H1 (cell line): ENCODE results near the gene PCYT2. TPM values are rescaled to one million over a fixed set of nuclear protein-coding genes. Genes with fewer than 3 reads are reported as not detected.
A peak's percentile ranks its signal among the peaks of the same experiment; 100 is the strongest.

ENCODE experiments used
- CTCF ChIA-PET: fragments of 300-600 bp; sonication (Branson Sonifier 250); formaldehyde crosslinking; loops from one replicate; lab custom pipeline; 2021; ENCODE audit not compliant: partially characterized antibody; lab: Charles Lee
- POLR2A ChIA-PET: fragments of 300-600 bp; sonication (Branson Sonifier 250); formaldehyde crosslinking; loops from one replicate; lab custom pipeline; 2021; ENCODE audit warnings: inconsistent platforms; ENCODE audit not compliant: partially characterized antibody; lab: Charles Lee
- DNase-seq, 2 experiments: peaks; one replicate each; pipeline versions ENCODE4 v3.0.0 to v3.0.0-alpha.2; 2010 to 2022; ENCODE audit warnings: low spot score in 2 of 2, low read depth in 1 of 2, mixed read lengths in 1 of 2
- FAIRE-seq: peaks from 2 replicates; lab custom pipeline; 2011; peaks lifted over from hg19 to GRCh38; lab: Jason Lieb, UNC
- H2AFZ ChIP-seq: 2 replicates; pipeline ENCODE4 v1.8.1; 2012; ENCODE audit warnings: low read length, inconsistent platforms
- H2AK5ac ChIP-seq: 2 replicates; pipeline ENCODE4 v1.6.1; 2013; ENCODE audit warnings: low read depth, low read length
- H2BK120ac ChIP-seq: replicated peaks from 2 replicates; pipeline ENCODE3; 2013; ENCODE audit warnings: low read depth, low read length, inconsistent platforms
- H2BK12ac ChIP-seq: 2 replicates; pipeline ENCODE4 v1.6.1; 2013; ENCODE audit warnings: low read depth, low read length
- H2BK15ac ChIP-seq: 2 replicates; pipeline ENCODE4 v1.6.1; 2013; ENCODE audit warnings: low read length
- H2BK20ac ChIP-seq: 2 replicates; pipeline ENCODE4 v1.6.1; 2013; ENCODE audit warnings: low read length
- H2BK5ac ChIP-seq: 2 replicates; pipeline ENCODE4 v1.6.1; 2013; ENCODE audit warnings: low read depth, low read length
- H3K14ac ChIP-seq: 2 replicates; pipeline ENCODE4 v1.6.1; 2013; ENCODE audit warnings: inconsistent platforms; ENCODE audit not compliant: insufficient read length
- H3K18ac ChIP-seq: 2 replicates; pipeline ENCODE4 v1.6.1; 2013; ENCODE audit warnings: low read length; ENCODE audit errors: extremely low read depth
- H3K23ac ChIP-seq: 2 replicates; pipeline ENCODE4 v1.6.1; 2013; ENCODE audit warnings: inconsistent platforms; ENCODE audit not compliant: insufficient read length
- H3K23me2 ChIP-seq: 2 replicates; pipeline ENCODE4 v1.6.1; 2013; ENCODE audit warnings: low read depth, low read length
- H3K27ac ChIP-seq: 2 replicates; pipeline ENCODE4 v1.6.1; 2011; ENCODE audit warnings: low read depth, low read length, inconsistent platforms
- H3K27me3 ChIP-seq, 4 experiments: replicated peaks in 1 of 4; 1 replicate in 1 of 4; 2 replicates in 3 of 4; pipeline versions ENCODE4 v1.6.1 to v1.8.1; 2011 to 2013; ENCODE audit warnings: low read length in 3 of 4, mild to moderate bottlenecking in 3 of 4, inconsistent platforms in 2 of 4, mixed read lengths in 2 of 4, moderate library complexity in 1 of 4; ENCODE audit not compliant: control insufficient read depth in 3 of 4, insufficient read depth in 3 of 4; ENCODE audit errors: extremely low read depth in 1 of 4
- H3K36me3 ChIP-seq, 4 experiments: 2 replicates each; pipeline versions ENCODE4 v1.6.1 to v1.8.1; 2011 to 2013; ENCODE audit warnings: mild to moderate bottlenecking in 4 of 4, low read length in 3 of 4, moderate library complexity in 2 of 4, control low read depth in 1 of 4, inconsistent platforms in 1 of 4; ENCODE audit not compliant: insufficient read depth in 4 of 4, control insufficient read depth in 2 of 4
- H3K4ac ChIP-seq: replicated peaks from 2 replicates; pipeline ENCODE3; 2013; ENCODE audit warnings: low read length, low read depth, mixed read lengths, inconsistent platforms; ENCODE audit not compliant: insufficient read length
- H3K4me1 ChIP-seq, 4 experiments: replicated peaks in 1 of 4; 1 replicate in 1 of 4; 2 replicates in 3 of 4; pipeline versions ENCODE4 v1.6.1 to v1.8.1; 2011 to 2013; ENCODE audit warnings: low read length in 3 of 4, inconsistent platforms in 2 of 4, mixed read lengths in 1 of 4; ENCODE audit not compliant: insufficient read depth in 4 of 4, control insufficient read depth in 3 of 4
- H3K4me2 ChIP-seq, 2 experiments: 2 replicates each; pipeline versions ENCODE4 v1.6.1 to v1.8.1; 2011 to 2013; ENCODE audit warnings: low read depth in 2 of 2, low read length in 2 of 2, control low read depth in 1 of 2, inconsistent platforms in 1 of 2, mild to moderate bottlenecking in 1 of 2; ENCODE audit not compliant: insufficient read depth in 1 of 2
- H3K4me3 ChIP-seq, 4 experiments: fragments of 200-600, 300-600 bp in 1 of 4; sonication (generic), shearing (Covaris generic), sonication (Bioruptor Twin) in 1 of 4; 2 replicates each; pipeline versions ENCODE4 v1.5.1 to v1.8.1; 2011 to 2016; ENCODE audit warnings: low read length in 4 of 4, low read depth in 3 of 4, control low read depth in 2 of 4, inconsistent platforms in 2 of 4, mild to moderate bottlenecking in 2 of 4, mixed read lengths in 1 of 4, moderate library complexity in 1 of 4; ENCODE audit not compliant: insufficient read depth in 2 of 4; ENCODE audit errors: extremely low read depth in 1 of 4
- H3K56ac ChIP-seq: replicated peaks from 2 replicates; pipeline ENCODE3; 2013; ENCODE audit warnings: low read depth, mild to moderate bottlenecking, mixed read lengths, low read length, inconsistent platforms; ENCODE audit not compliant: insufficient read length
- H3K79me1 ChIP-seq: 2 replicates; pipeline ENCODE4 v1.6.1; 2013; ENCODE audit warnings: low read depth, low read length, control low read depth
- H3K79me2 ChIP-seq, 2 experiments: 2 replicates each; pipeline versions ENCODE4 v1.6.1 to v1.8.1; 2012 to 2013; ENCODE audit warnings: low read length in 2 of 2, mild to moderate bottlenecking in 2 of 2, inconsistent platforms in 1 of 2; ENCODE audit not compliant: insufficient read depth in 2 of 2, control insufficient read depth in 1 of 2
- H3K9ac ChIP-seq, 4 experiments: replicated peaks in 1 of 4; 1 replicate in 1 of 4; 2 replicates in 3 of 4; pipeline versions ENCODE4 v1.6.1 to v1.8.1; 2011 to 2013; ENCODE audit warnings: low read depth in 3 of 4, low read length in 3 of 4, control low read depth in 2 of 4, mild to moderate bottlenecking in 2 of 4, moderate library complexity in 2 of 4, inconsistent platforms in 1 of 4; ENCODE audit errors: extremely low read depth in 1 of 4
- H3K9me3 ChIP-seq, 2 experiments: 2 replicates each; pipeline versions ENCODE4 v1.6.1 to v1.8.1; 2012 to 2013; ENCODE audit warnings: mild to moderate bottlenecking in 2 of 2, moderate library complexity in 2 of 2, control low read depth in 1 of 2, inconsistent platforms in 1 of 2, low read depth in 1 of 2, low read length in 1 of 2, mixed read lengths in 1 of 2; ENCODE audit not compliant: insufficient read depth in 2 of 2
- H4K20me1 ChIP-seq, 2 experiments: replicated peaks in 1 of 2; 2 replicates each; pipeline versions ENCODE3 to v1.8.1; 2011 to 2013; ENCODE audit warnings: inconsistent platforms in 2 of 2, low read length in 2 of 2, mild to moderate bottlenecking in 1 of 2; ENCODE audit not compliant: insufficient read depth in 2 of 2, control insufficient read depth in 1 of 2
- H4K5ac ChIP-seq: 2 replicates; pipeline ENCODE4 v1.6.1; 2013; ENCODE audit warnings: low read length, low read depth, mixed read lengths, inconsistent platforms; ENCODE audit not compliant: insufficient read length
- H4K8ac ChIP-seq: 2 replicates; pipeline ENCODE4 v1.8.0; 2013; ENCODE audit warnings: mild to moderate bottlenecking, moderate library complexity, low read length, inconsistent platforms; ENCODE audit not compliant: insufficient read depth; ENCODE audit errors: extremely low read depth
- H4K91ac ChIP-seq: replicated peaks from 2 replicates; pipeline ENCODE3; 2013; ENCODE audit warnings: low read length, mixed read lengths, inconsistent platforms; ENCODE audit not compliant: insufficient read length
- ASH2L ChIP-seq: fragments of 200-600, 300-600 bp; sonication (generic); IDR thresholded peaks from one replicate; pipeline ENCODE4 v1.7.1; 2017; ENCODE audit warnings: low read length
- BCL11A ChIP-seq, 2 experiments: IDR thresholded peaks; one replicate each; pipeline ENCODE4 v1.6.1; 2011; ENCODE audit warnings: low read depth in 2 of 2, low read length in 2 of 2, mild to moderate bottlenecking in 2 of 2
- E2F6 ChIP-seq: IDR thresholded peaks from 2 replicates; pipeline ENCODE4 v1.6.1; 2012; ENCODE audit warnings: inconsistent platforms
- EGR1 ChIP-seq: IDR thresholded peaks from 2 replicates; pipeline ENCODE4 v1.6.1; 2011; ENCODE audit warnings: low read depth, low read length, borderline replicate concordance
- FOSL1 ChIP-seq: IDR thresholded peaks from 2 replicates; pipeline ENCODE4 v1.6.1; 2011; ENCODE audit warnings: mild to moderate bottlenecking, low read depth, low read length, moderate library complexity; ENCODE audit not compliant: insufficient read depth
- GTF2F1 ChIP-seq: IDR thresholded peaks from 2 replicates; pipeline ENCODE4 v1.6.1; 2012; ENCODE audit warnings: low read depth, low read length, improper control_type of control experiment, borderline replicate concordance
- POU5F1 ChIP-seq: IDR thresholded peaks from 2 replicates; pipeline ENCODE4 v1.6.1; 2011; ENCODE audit warnings: low read depth, mild to moderate bottlenecking, low read length, moderate library complexity
- SAP30 ChIP-seq: fragments of 300-600 bp; sonication (generic); IDR thresholded peaks from 2 replicates; pipeline ENCODE4 v1.7.1; 2012; ENCODE audit warnings: low read length, moderate library complexity, mild to moderate bottlenecking, inconsistent platforms; ENCODE audit not compliant: insufficient read depth, insufficient replicate concordance
- SIX5 ChIP-seq: IDR thresholded peaks from 2 replicates; pipeline ENCODE4 v1.6.1; 2011; ENCODE audit warnings: mild to moderate bottlenecking, low read depth, low read length
- SUZ12 ChIP-seq: fragments of 200-600 bp; sonication (generic); IDR thresholded peaks from 2 replicates; pipeline ENCODE4 v1.6.1; 2012; ENCODE audit warnings: mild to moderate bottlenecking, inconsistent platforms, low read length, moderate library complexity, mixed read lengths
- WGBS, 2 experiments: shearing (Covaris generic) in 1 of 2; methylation state at CpG; one replicate each; pipeline versions ENCODE4 v1.1.6 to v1.1.7; 2013 to 2015; ENCODE audit warnings: low lambda C conversion rate in 2 of 2, mixed read lengths in 2 of 2, inconsistent platforms in 1 of 2, low coverage in 1 of 2, missing lambda C conversion rate in 1 of 2; ENCODE audit not compliant: insufficient replicate concordance in 2 of 2, insufficient coverage in 1 of 2, insufficient read length in 1 of 2; ENCODE audit errors: extremely low coverage in 1 of 2, missing lambda C conversion rate in 1 of 2; 5-methylcytosine and 5-hydroxymethylcytosine counted together
- polyA plus RNA-seq, 7 experiments: library from polyadenylated mRNA; depleted of rRNA in 3 of 7; stranded (reverse) in 5 of 7; unstranded in 2 of 7; fragments of >200 nt in 5 of 7; fragments of 200-250 nt in 2 of 7; gene quantifications; 1 replicate in 5 of 7; 2 replicates in 1 of 7; 4 replicates in 1 of 7; pipeline versions ENCODE4 v1.2.1 to v1.2.3, GENCODE V29; 2011 to 2013; ENCODE audit warnings: missing spikeins in 2 of 7, mixed read lengths in 2 of 7
- total RNA-seq: library from RNA; stranded (reverse); fragmentation: NEBNext Ultra II Directional; extraction: Animal tissue kit (Norgen Biotek cat#: 25700); gene quantifications from 2 replicates; pipeline ENCODE4 v1.2.1, GENCODE V29; 2021

Gene PCYT2
- total and polyA plus RNA-seq, 2 of the 8 experiments (the other 6 are each of a cell fraction or from before 2014, with no cell fraction given) = 29.9 to 31.3 TPM

- Histone ChIP-seq H3K9ac (no peak overlapping the region), H3K36me3 (no peaks in the 10 kb centered on the region), H3K79me1 (no peaks in the 10 kb centered on the region), H2BK120ac (no peak overlapping the region), H4K20me1 (no peaks in the 10 kb centered on the region), H4K91ac (no peak overlapping the region), H3K4me2 (no peak overlapping the region), H3K4me3 (no peak overlapping the region), H4K5ac (no peak overlapping the region), H3K23ac (no peak overlapping the region), H3K18ac (no peak overlapping the region), H3K23me2 (no peaks in the 10 kb centered on the region), H3K79me2 (no peaks in the 10 kb centered on the region), H3K27ac (no peak overlapping the region), H3K27me3 (peaks cover 2 to 24% (median 3%) of the 10 kb centered on the region in 4 experiments; a peak in 6 of 7 replicates), H3K4ac (no peak overlapping the region), H2BK12ac (0 out of 2 replicates have a peak overlapping the region, but pooled peaks have one; percentile 17), H2AK5ac (no peak overlapping the region), H2BK15ac (no peak overlapping the region), H3K56ac (no peak overlapping the region), H2AFZ (no peak overlapping the region), H4K8ac (no peak overlapping the region; the same call in 1 of the 2 replicates), H3K14ac (no peak overlapping the region), H3K9me3 (no peaks in the 10 kb centered on the region), H2BK20ac (no peak overlapping the region), H3K4me1 (no peaks in the 10 kb centered on the region; a peak in 1 of 7 replicates), H2BK5ac (no peak overlapping the region)
- POLR2A ChIA-PET = interaction anchor here (0.5 to 2.7 kb wide), 5 partner anchors 22 to 301 kb away, joined by 4 to 8 read pairs (median 5); partner anchors contain the start of genes ASPSCR1 and MAFG
- WGBS, 2 experiments = 86% methylated on average over 13 of the region's 16 CpGs; no CpG with 5 or more reads in 1 of the 2 experiments
- TF ChIP-seq ASH2L = no peak
- no peak for TF ChIP-seq SUZ12
- no peak for TF ChIP-seq GTF2F1
- TF ChIP-seq E2F6 = no peak
- no peak for TF ChIP-seq SIX5
- TF ChIP-seq BCL11A (IDR thresholded peaks at IDR 0.05; ENCODE audit: low read depth in 2 of 2, low read length in 2 of 2) = no peak
- no peak for TF ChIP-seq FOSL1
- TF ChIP-seq POU5F1 = no peak
- no peak for TF ChIP-seq EGR1
- TF ChIP-seq SAP30 = no peak
- CTCF ChIA-PET = interaction anchor here (0.7 to 2.0 kb wide), 3 partner anchors 25 to 217 kb away, joined by 3 to 8 read pairs (median 4); no protein-coding TSS in a partner anchor
- FAIRE-seq (no peak), DNase-seq (no peak)
These were observed 41.6 kb upstream of the PCYT2 start for GRCh38 chr17:81952792-81953228.
